Panc1 (cell line): ENCODE measurements around the gene BABAM2. TPM values are rescaled to one million over a fixed set of nuclear protein-coding genes. Genes with fewer than 3 reads are reported as not detected.

ENCODE experiments used
- ATAC-seq: fragments of 200-7000 bp; cut with Tn5 transposase; 2 replicates; pipeline ENCODE4 v1.9.1; 2020; ENCODE audit warnings: mild to moderate bottlenecking, moderate library complexity
- BruUV-seq: library from RNA; stranded (reverse); fragments of 400-500 nt; replicated peaks from 2 replicates; lab custom pipeline; 2021; lab: Mats Ljungman, UMichigan
- CTCF ChIA-PET: fragments of 300-600 bp; sonication (Branson Sonifier 250); formaldehyde crosslinking; loops from one replicate; lab custom pipeline; 2022; ENCODE audit warnings: antibody characterized with exemption; lab: Charles Lee
- POLR2A ChIA-PET: fragments of 300-600 bp; sonication (Branson Sonifier 250); formaldehyde crosslinking; loops from one replicate; lab custom pipeline; 2022; ENCODE audit warnings: antibody characterized with exemption; lab: Charles Lee
- DNase-seq: peaks from one replicate; pipeline ENCODE4 v3.0.0-alpha.2; 2010; ENCODE audit warnings: low read depth, low spot score
- H3K27ac ChIP-seq: 2 replicates; pipeline ENCODE4 v1.5.1; 2011; ENCODE audit warnings: mild to moderate bottlenecking, low read length, inconsistent platforms
- H3K27me3 ChIP-seq: fragments of 200-500 bp; sonication (Bioruptor generic); 2 replicates; pipeline ENCODE4 v1.6.0; 2014; ENCODE audit warnings: low read length, inconsistent platforms; ENCODE audit not compliant: control insufficient read depth, insufficient read depth
- H3K36me3 ChIP-seq: fragments of 200-500 bp; sonication (Bioruptor generic); 2 replicates; pipeline ENCODE4 v1.5.1; 2014; ENCODE audit warnings: inconsistent platforms, mild to moderate bottlenecking, low read length, moderate library complexity; ENCODE audit not compliant: control insufficient read depth, insufficient read depth
- H3K4me1 ChIP-seq: 2 replicates; pipeline ENCODE4 v1.5.1; 2011; ENCODE audit warnings: inconsistent platforms, mild to moderate bottlenecking, low read length, moderate library complexity; ENCODE audit not compliant: control insufficient read depth, insufficient read depth
- H3K4me3 ChIP-seq, 2 experiments: 2 replicates each; pipeline ENCODE4 v1.5.1; 2011 to 2012; ENCODE audit warnings: low read depth in 2 of 2, low read length in 2 of 2, mild to moderate bottlenecking in 2 of 2, inconsistent platforms in 1 of 2, moderate library complexity in 1 of 2
- H3K9me3 ChIP-seq: fragments of 200-500 bp; sonication (Bioruptor generic); 2 replicates; pipeline ENCODE4 v1.5.1; 2014; ENCODE audit warnings: low read depth, mild to moderate bottlenecking, inconsistent platforms, low read length, moderate library complexity; ENCODE audit not compliant: control insufficient read depth, insufficient read depth
- CTCF ChIP-seq: fragments of 450-650 bp; IDR thresholded peaks from 2 replicates; pipeline ENCODE4 v1.5.1; 2017; ENCODE audit warnings: mild to moderate bottlenecking
- POLR2AphosphoS5 ChIP-seq: IDR thresholded peaks from 2 replicates; pipeline ENCODE4 v1.6.1; 2012; ENCODE audit warnings: mild to moderate bottlenecking, low read depth, low read length, moderate library complexity
- REST ChIP-seq, 2 experiments: IDR thresholded peaks; 2 replicates each; pipeline ENCODE4 v1.6.1; 2011 to 2012; ENCODE audit warnings: low read depth in 2 of 2, control low read depth in 1 of 2, low read length in 1 of 2, mild to moderate bottlenecking in 1 of 2, moderate library complexity in 1 of 2; ENCODE audit not compliant: insufficient read depth in 1 of 2
- SIN3A ChIP-seq: IDR thresholded peaks from 2 replicates; pipeline ENCODE4 v1.6.1; 2012; ENCODE audit warnings: low read depth, mild to moderate bottlenecking, low read length, moderate library complexity, borderline replicate concordance; ENCODE audit not compliant: insufficient read depth
- TCF7L2 ChIP-seq: IDR thresholded peaks from 2 replicates; pipeline ENCODE4 v1.6.1; 2011; ENCODE audit warnings: mild to moderate bottlenecking, low read depth, low read length, inconsistent platforms
- in situ Hi-C: cut with HindIII; loops from 2 replicates; pipeline ENCODE4 v1.10.0; 2016; ENCODE audit warnings: low sequenced_read_pairs, low pct_unique_long_range_greater_than_20kb
- intact Hi-C: fragments of 100-400 bp; cut with micrococcal nuclease; formaldehyde crosslinking; loops from one replicate; pipeline ENCODE4 v1.10.0; 2022; ENCODE audit not compliant: unreplicated experiment
- total RNA-seq: library from RNA; stranded (reverse); gene quantifications from one replicate; pipeline ENCODE4 v1.2.1, GENCODE V29; 2021; ENCODE audit not compliant: unreplicated experiment

BABAM2 gene
- total RNA-seq, 1 experiment from 2014 or later = 31.2 TPM

GRCh38 chr2:27888790-27889189, 1.7 kb upstream of the BABAM2 start:
- ChIA-PET CTCF (no interaction called here), POLR2A (interaction anchor here (0.6 kb wide), 1 partner anchor 156 kb away, joined by 4 read pairs; no protein-coding TSS in a partner anchor)
- no TSS peak for BruUV-seq
- intact Hi-C loops (no loop called here), in situ Hi-C loops (no loop called here)
- TF ChIP-seq SIN3A (no peak), POLR2AphosphoS5 (no peak), REST (IDR thresholded peaks at IDR 0.05; ENCODE audit: insufficient read depth in 1 of 2, low read depth in 2 of 2, low read length in 1 of 2) (no peak), TCF7L2 (no peak), CTCF (no peak)
- DNase-seq (no peak), ATAC-seq (no peak)
- peaks cover 20% of the 10 kb centered on the region for H3K4me1 ChIP-seq
- no peaks in the 10 kb centered on the region for H3K27me3 ChIP-seq
- no peak overlapping the region; a peak in 1 of 4 replicates for H3K4me3 ChIP-seq
- no peaks in the 10 kb centered on the region; the same call in 1 of the 2 replicates for H3K36me3 ChIP-seq
- no peaks in the 10 kb centered on the region for H3K9me3 ChIP-seq
- H3K27ac ChIP-seq = 0 out of 2 replicates have a peak overlapping the region, but pooled peaks have one; percentile 86

GRCh38 chr2:27889774-27890145, 769 bp upstream of the BABAM2 start:
- BruUV-seq = TSS peak; percentile 82
- DNase-seq (no peak), ATAC-seq (no peak)
- in situ Hi-C loops (no loop called here), intact Hi-C loops (loop anchor here (5.0 kb wide), 1 partner anchor 503 kb away; the partner anchor contains the start of gene FOSL2)
- Histone ChIP-seq H3K4me1 (peaks cover 20% of the 10 kb centered on the region), H3K36me3 (no peaks in the 10 kb centered on the region; the same call in 1 of the 2 replicates), H3K4me3 (peak overlapping the region; percentile 80 to 95), H3K27me3 (no peaks in the 10 kb centered on the region), H3K27ac (peak overlapping the region; percentile 86), H3K9me3 (no peaks in the 10 kb centered on the region)
- ChIA-PET POLR2A (no interaction called here), CTCF (no interaction called here)
- TF ChIP-seq TCF7L2 (no peak), POLR2AphosphoS5 (no peak), CTCF (no peak), SIN3A (no peak), REST (IDR thresholded peaks at IDR 0.05; ENCODE audit: insufficient read depth in 1 of 2, low read depth in 2 of 2, low read length in 1 of 2) (no peak)
